Stimulated activated CD4-positive, alpha-beta T cell treated with anti-CD3 and anti-CD28 coated beads, Interleukin-1b, Interleukin-23, amount 100 ng/mL, for 4 hours (primary cell): ENCODE data around the gene PBX3.

Experiments used
- DNase-seq, 2 donors: peaks; one replicate each; pipeline ENCODE4 v3.0.0-alpha.2; 2020; ENCODE audit warnings: low read depth in 2 of 2

PBX3 gene

DNA sequence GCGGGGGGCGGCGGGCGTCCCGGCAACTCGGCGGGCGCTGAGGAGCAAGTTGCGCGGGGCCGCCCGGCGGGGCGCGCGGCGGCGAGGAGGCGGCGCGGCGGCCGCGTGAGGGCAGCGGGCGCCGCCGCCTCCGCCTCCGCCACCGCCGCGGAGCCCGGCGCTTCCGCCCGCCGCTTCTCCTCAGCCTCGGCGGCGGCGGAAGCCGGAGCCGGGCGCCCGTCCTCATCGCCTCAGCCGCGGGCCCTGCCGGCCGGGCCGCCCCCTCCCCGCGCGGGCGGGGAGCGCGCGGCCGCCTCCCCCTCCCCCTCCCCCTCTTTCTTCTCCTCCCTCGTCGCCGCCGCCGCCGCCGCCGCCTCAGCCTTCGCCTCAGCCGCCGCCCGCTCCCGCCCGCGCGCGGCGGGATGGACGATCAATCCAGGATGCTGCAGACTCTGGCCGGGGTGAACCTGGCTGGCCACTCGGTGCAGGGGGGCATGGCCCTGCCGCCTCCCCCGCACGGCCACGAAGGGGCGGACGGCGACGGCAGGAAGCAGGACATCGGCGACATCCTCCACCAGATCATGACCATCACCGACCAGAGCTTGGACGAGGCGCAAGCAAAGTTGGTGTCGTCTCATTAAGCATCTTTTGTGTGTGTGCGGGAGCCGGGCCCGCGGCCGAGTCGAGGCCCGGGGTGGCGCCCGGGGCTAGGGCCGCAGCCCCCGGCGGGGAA lies at the start of gene PBX3:
Gene PBX3, plus strand, starts transcription at position 321 of the 712 bp plus-strand sequence.
- peak; percentile 36 to 42 for DNase-seq

DNA sequence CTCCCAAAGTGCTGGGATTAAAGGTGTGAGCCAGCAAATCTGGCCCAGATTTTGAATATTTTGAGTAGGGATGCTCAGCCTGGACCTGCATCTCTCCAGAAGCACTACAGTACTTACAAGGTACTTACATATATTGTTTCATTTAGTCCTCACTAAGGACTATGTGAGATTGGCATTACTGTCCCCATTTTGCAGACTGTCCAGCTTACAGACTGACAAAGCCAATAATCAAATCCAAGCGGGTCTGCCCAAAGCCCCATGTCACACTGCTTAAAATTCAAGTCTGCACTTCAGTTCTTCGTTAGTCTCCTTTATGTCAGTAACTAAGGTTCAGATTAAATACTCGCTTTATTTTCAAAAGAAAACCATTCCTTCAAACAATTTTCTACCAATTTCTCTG lies 47.3 kb upstream of the PBX3 start:
- DNase-seq = no peak

- peak in 1 of 2 donors; percentile 16 for DNase-seq
These were observed 46.4 kb upstream of the PBX3 start for GRCh38 chr9:125700791-125701190.

GRCh38 chr9:125701351-125701750 lies 45.8 kb upstream of the PBX3 start:
- DNase-seq = no peak

- DNase-seq = no peak
These were observed 43.5 kb upstream of the PBX3 start for GRCh38 chr9:125703662-125704061.

DNA sequence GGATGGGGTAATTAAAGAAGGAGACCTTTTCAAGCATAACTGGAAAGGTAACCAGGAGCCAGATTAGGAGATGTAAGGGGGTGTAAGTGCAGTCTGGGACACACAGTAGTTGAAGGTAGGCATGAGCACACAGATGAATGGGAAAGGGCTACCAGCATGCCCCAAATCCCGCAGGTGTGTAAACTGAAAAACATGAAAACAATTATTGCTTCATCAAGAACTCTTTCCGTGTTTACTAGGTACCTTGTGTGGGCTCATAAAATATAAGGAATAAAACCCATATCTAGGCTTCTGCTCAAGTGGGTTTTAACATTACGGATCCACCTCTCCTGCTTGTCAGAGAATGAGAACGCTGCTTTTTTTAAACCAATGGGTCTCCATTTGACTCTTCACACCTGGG lies 41.3 kb upstream of the PBX3 start:
- no peak for DNase-seq

- peak; percentile 90 to 96 for DNase-seq
These were observed 40.3 kb upstream of the PBX3 start, which contains the start of gene MAPKAP1 for GRCh38 chr9:125706651-125707471. Gene MAPKAP1, minus strand, starts transcription at chr9:125707208. Its CDS starts 34,634 bp downstream, at chr9:125672574.

GRCh38 chr9:125707472-125707804 lies 39.7 kb upstream of the PBX3 start:
- no peak for DNase-seq

- DNase-seq = no peak
These were observed 20.6 kb upstream of the PBX3 start for GRCh38 chr9:125726456-125727132.

DNA sequence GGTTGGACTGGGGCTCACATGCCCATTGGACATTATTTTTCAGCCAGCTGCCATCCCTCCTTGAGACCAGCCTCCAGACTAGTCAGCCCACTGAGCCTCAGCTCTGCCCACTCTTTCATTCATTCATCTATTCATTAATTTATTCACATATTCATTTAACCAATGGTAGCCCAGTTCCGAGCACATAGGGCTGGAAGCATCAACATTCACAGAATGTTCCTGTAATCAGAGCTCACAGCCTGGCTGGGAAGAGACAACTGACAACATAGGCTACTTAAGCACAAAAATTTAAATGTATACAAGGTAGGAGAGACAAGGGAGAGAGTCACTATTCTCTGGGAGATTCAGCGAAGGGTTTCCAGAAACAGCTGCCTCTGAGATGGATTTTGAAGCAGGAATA lies 17.0 kb upstream of the PBX3 start:
- DNase-seq = no peak

GRCh38 chr9:125732562-125732961 lies 14.6 kb upstream of the PBX3 start:
- DNase-seq = no peak

DNA sequence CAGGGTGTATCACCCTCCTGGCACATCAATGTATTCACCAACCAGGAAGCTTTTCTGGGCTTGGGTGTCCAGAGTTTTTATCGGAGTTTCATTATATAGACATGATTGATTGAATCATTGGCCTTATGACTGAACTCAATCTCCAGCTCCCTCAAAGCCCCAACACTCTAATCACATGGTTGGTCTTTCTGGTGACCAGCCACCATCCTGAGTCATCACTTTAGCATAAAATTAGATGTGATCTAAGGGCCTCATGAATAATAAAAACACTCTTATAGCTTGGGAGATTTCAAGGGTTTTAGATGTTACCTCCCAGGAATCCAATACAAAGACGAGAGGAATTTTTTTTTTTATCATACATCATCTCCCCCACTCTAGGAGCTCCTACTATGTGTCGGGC lies 7.7 kb upstream of the PBX3 start:
- DNase-seq = no peak

- no peak for DNase-seq
These were observed 4.5 kb upstream of the PBX3 start for GRCh38 chr9:125742657-125743056.

- DNase-seq = no peak
These were observed 3.3 kb upstream of the PBX3 start for GRCh38 chr9:125743682-125744428.

DNA sequence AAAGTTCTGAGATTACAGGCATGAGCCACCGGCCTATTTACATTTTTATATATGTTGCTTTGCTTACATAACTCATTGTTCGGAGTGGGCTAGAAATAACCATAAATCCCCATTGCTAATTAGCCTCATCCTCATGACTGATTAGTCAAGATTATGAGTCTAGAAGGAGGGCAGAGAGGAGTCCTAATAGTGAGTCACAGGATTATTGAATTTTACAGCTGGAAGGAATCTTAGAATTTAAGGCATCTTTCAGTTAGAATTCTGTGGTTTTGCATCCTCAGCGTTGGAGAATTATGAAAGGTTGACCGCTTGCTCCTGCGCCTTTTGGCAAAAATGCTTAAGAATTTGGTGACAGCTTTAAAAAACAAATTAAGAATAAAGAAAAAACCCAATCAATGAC lies 2.6 kb upstream of the PBX3 start:
- no peak for DNase-seq

DNA sequence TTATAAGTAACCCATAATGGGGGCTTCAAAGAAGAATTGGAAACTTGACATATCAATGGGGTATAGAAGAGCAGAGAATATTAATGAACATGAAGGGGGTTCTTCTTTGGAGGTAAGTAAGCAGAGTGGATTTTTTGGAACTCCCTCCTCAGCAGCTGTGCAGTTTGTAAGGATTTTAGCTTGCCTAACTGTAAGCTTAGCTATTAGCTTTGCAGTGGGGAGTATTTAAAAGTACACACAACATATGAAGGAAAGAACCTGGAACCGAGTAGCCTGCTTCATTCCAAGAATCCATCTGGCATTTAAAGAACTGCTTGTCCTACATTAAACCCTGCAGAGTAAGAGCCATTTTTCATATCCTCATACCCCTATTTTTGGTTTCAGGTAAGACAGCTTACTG lies 2.2 kb upstream of the PBX3 start:
- no peak for DNase-seq

- DNase-seq = no peak
These were observed 1.5 kb upstream of the PBX3 start for GRCh38 chr9:125745682-125746016.

GRCh38 chr9:125746017-125746773 lies 978 bp upstream of the PBX3 start:
- peak; percentile 85 to 94 for DNase-seq

DNA sequence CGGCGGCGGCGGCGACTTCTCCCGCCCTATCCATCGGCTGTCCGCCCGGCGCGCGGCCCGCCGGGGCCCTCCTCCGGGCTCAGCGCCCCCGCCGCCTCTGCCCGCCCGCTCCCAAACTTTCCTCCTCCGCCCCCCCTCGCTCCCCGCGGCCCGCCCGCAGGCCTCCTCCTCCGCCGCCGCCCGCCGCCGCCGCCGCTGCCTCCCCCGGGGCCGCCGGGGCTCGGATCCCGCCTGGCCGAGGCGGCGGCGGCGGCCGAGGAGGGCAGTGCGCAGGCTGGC lies 460 bp upstream of the PBX3 start:
- DNase-seq = peak in 1 of 2 donors; percentile 58

- DNase-seq = peak in 1 of 2 donors; percentile 19
These were observed 732 bp downstream of the PBX3 start for GRCh38 chr9:125747765-125748445.
